Stimulated activated CD4-positive, alpha-beta T cell treated with anti-CD3 and anti-CD28 coated beads, TNF-alpha, amount 100 ng/mL, for 48 hours (primary cell): ENCODE measurements around the gene ALDH4A1.
A peak's percentile ranks its signal among the peaks of the same experiment; 100 is the strongest.
"Not testable (repeated sequence)": the region's sequence is repeated elsewhere in the genome, so short reads cannot be mapped to it uniquely, and the experiment has no call there.

Source experiments
- DNase-seq, 3 donors: peaks; one replicate each; pipeline ENCODE4 v3.0.0-alpha.2; 2020; ENCODE audit warnings: low read depth in 3 of 3

The ALDH4A1 gene

GRCh38 chr1:18879215-18879790, 23.1 kb downstream of the ALDH4A1 start:
- no peak for DNase-seq

- DNase-seq, result no peak
Measured at GRCh38 chr1:18878538-18879214, 23.7 kb downstream of the ALDH4A1 start.

- no peak for DNase-seq
Measured at GRCh38 chr1:18877282-18877681, 25.1 kb downstream of the ALDH4A1 start.

GRCh38 chr1:18876210-18876609, 26.1 kb downstream of the ALDH4A1 start:
- DNase-seq, result no peak

- no peak for DNase-seq
Measured at GRCh38 chr1:18875796-18876128, 26.6 kb downstream of the ALDH4A1 start.

GRCh38 chr1:18875107-18875795, 27.1 kb downstream of the ALDH4A1 start:
- DNase-seq, result peak; percentile 41 to 62 (median 60)

GRCh38 chr1:18874600-18874999, 27.8 kb downstream of the ALDH4A1 start:
- DNase-seq, result no peak

GRCh38 chr1:18874036-18874435, 28.3 kb downstream of the ALDH4A1 start:
- DNase-seq, result no peak

- DNase-seq, result no peak
Measured at GRCh38 chr1:18872071-18872611, 30.2 kb downstream of the ALDH4A1 start.

GRCh38 chr1:18871401-18872070, 30.8 kb downstream of the ALDH4A1 start:
- no peak for DNase-seq

GRCh38 chr1:18870957-18871356, 31.4 kb downstream of the ALDH4A1 start:
- DNase-seq, result no peak

- DNase-seq, result not testable (repeated sequence)
Measured at GRCh38 chr1:18870595-18870865, 31.8 kb downstream of the ALDH4A1 start.

- no peak for DNase-seq
Measured at GRCh38 chr1:18869847-18870594, 32.3 kb downstream of the ALDH4A1 start.

GRCh38 chr1:18868801-18869424, 33.4 kb downstream of the ALDH4A1 start:
- no peak for DNase-seq

- no peak for DNase-seq
Measured at GRCh38 chr1:18868354-18868753, 34.0 kb downstream of the ALDH4A1 start.

GRCh38 chr1:18866846-18867245, 35.5 kb downstream of the ALDH4A1 start:
- no peak for DNase-seq

GRCh38 chr1:18866314-18866713, 36.0 kb downstream of the ALDH4A1 start:
- DNase-seq, result no peak

- no peak for DNase-seq
Measured at GRCh38 chr1:18865176-18865575, 37.2 kb downstream of the ALDH4A1 start.

- DNase-seq, result no peak
Measured at GRCh38 chr1:18861590-18861989, 40.8 kb downstream of the ALDH4A1 start.

- DNase-seq, result no peak
Measured at GRCh38 chr1:18861082-18861481, 41.3 kb downstream of the ALDH4A1 start.

GRCh38 chr1:18859560-18859959, 42.8 kb downstream of the ALDH4A1 start, which contains the start of gene TAS1R2:
Gene TAS1R2 (minus strand): TSS chr1:18859660. CDS start chr1:18859660, 0 bp downstream.
- no peak for DNase-seq
